Heart left ventricle (tissue), 13 donors: ENCODE data around the gene COL16A1.

Source experiments
- CTCF ChIP-seq, 12 donors: fragments of 200-600 bp; sonication (generic) in 4 of 12; IDR thresholded peaks; one replicate each; pipeline versions ENCODE4 v1.5.0 to v1.8.0; 2018 to 2022; ENCODE audit warnings: antibody characterized with exemption in 12 of 12, mild to moderate bottlenecking in 5 of 12
- POLR2A ChIP-seq, 2 donors: fragments of 450-650 bp; IDR thresholded peaks; one replicate each; pipeline ENCODE4 v1.6.1; 2017; ENCODE audit warnings: antibody characterized with exemption in 2 of 2, mild to moderate bottlenecking in 2 of 2, moderate library complexity in 2 of 2
- donor health status: ischemic (EF 13 %, LVEDD 7.1; RV severe dilation, severe dysfunction).
- donor health status: DM: no; HTN: yes; CAD: no.
- donor health status: DM: no; HTN: no; CAD: no.
- donor health status: ischemic (EF 25% LVEDD 6.9; RV normal size, moderate dysfunction).
- donor health status: ischemic (EF 25% LVEDD 5.7; RV mildly dilated, moderate dysfunction).
- donor health status: ischemic (EF 35%, LVEDD 5.7; RV mildly dilated, moderate dysfunction).
- donor health status: nonischemic (EF 11% LVEDD 7.7; RV severe dilation, severe dysfunction).
- donor health status: DM: yes; HTN: yes; CAD: no.
- donor health status: PGD.
- donor health status: ischemic (EF 29% LVEDD 5.4; RV normal size, mild dysfunction).
- donor health status: nonischemic (EF 23%, LVEDD 6.1; RV moderate dilation, normal function).

- TF ChIP-seq CTCF (IDR thresholded peaks at IDR 0.05) (no peak), POLR2A (IDR thresholded peaks at IDR 0.05) (no peak)
Observed at GRCh38 chr1:31615939-31616338, 87.9 kb downstream of the COL16A1 start.
